ENCODE measurements around the gene NIPSNAP3A. TPM values are rescaled to one million over a fixed set of nuclear protein-coding genes. Genes with fewer than 3 reads are reported as not detected.

Gene NIPSNAP3A
- total RNA-seq, 1 donor from 2014 or later, result 11.2 TPM

DNA sequence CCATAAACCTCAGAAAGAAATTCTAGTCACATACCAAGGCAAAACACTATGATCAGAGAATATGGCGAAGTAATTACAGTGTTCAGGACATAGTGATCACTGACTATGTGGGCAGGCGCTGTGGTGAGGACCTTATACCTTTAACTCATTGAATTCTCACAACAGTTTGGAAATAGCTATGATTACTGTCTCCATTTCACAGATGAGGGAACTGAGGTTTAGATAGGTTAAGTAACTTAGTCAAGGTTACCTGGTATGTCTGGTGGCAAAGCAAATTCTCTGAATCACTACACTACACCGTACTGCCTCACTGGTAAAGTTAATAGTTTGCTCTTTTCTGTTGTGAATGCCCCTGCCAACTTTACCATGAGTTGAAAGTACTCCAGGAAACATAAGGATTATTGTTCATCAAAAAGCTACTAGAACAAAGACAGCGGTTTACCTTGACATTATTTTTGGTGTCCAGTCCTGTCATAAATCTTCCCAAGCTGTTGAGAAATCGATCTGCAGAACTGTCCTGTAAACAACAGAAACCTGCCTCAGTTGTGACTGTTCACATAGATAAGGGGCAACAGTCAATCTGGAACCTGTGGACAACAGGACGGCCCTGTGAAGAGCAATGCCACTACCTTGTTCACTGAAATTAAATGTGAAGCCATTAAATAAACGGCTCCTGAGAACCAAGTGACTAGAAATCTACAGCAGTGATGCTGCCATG lies 52.7 kb downstream of the NIPSNAP3A start:
- intact Hi-C loops (cut with micrococcal nuclease), result no loop called here

GRCh38 chr9:104802110-104802509 lies 54.6 kb downstream of the NIPSNAP3A start:
- intact Hi-C loops (cut with micrococcal nuclease), result no loop called here

GRCh38 chr9:104802906-104803305 lies 55.4 kb downstream of the NIPSNAP3A start:
- intact Hi-C loops (cut with micrococcal nuclease), result no loop called here

DNA sequence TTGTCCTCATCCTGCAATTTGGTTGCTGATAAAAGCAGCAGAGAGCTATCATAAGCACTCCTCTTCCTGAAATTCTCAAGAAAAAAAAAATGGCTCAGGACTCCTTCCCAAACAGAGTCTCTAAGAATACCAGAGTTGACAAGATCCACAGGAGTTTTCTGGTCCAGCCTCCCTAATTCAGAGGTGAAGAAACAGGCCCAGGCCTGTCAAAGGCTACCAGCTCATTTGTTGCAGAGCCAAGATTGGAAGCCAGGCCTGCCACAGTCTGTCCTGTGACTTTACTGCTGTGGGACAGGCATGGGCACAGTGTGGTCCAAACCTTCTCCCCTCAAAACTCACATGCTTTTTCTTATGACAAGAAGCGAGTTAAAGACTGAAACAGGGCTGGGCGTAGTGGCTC lies 58.0 kb downstream of the NIPSNAP3A start:
- intact Hi-C loops (cut with micrococcal nuclease), result no loop called here

GRCh38 chr9:104808035-104808614 lies 60.6 kb downstream of the NIPSNAP3A start:
- intact Hi-C loops (cut with micrococcal nuclease), result no loop called here

Other genes with a start within 250 kb of the NIPSNAP3A start
- not detected in 2 replicates for gene OR13F1, start 243.4 kb upstream of the NIPSNAP3A start, total RNA-seq
- gene OR13C4, start 220.5 kb upstream of the NIPSNAP3A start, total RNA-seq, result not detected in 2 replicates
- not detected in 2 replicates for gene OR13C3, start 210.8 kb upstream of the NIPSNAP3A start, total RNA-seq
- not detected in 2 replicates for gene OR13C8, start 178.5 kb upstream of the NIPSNAP3A start, total RNA-seq
- gene OR13C5, start 148.3 kb upstream of the NIPSNAP3A start, total RNA-seq, result not detected in 2 replicates
- not detected in 2 replicates for gene OR13C2, start 142.1 kb upstream of the NIPSNAP3A start, total RNA-seq
- gene OR13C9, start 129.5 kb upstream of the NIPSNAP3A start, total RNA-seq, result not detected in 2 replicates
- not detected in 2 replicates for gene OR13D1, start 53.2 kb upstream of the NIPSNAP3A start, total RNA-seq
- gene NIPSNAP3B, start 16.4 kb downstream of the NIPSNAP3A start, total RNA-seq, result 0.34 and 0.56 TPM in 2 replicates
- gene ABCA1, start 180.5 kb downstream of the NIPSNAP3A start, total RNA-seq, result 1.3 and 1.7 TPM in 2 replicates

Data from T-helper 1 cell treated with Interleukin-12 subunit alpha and Interleukin-12 subunit beta and Interleukin-4 antibody, amounts not matched to agents 30 ng/mL and 1 ng/mL, for 36 hours (primary cell).